HEK293T (cell line): ENCODE measurements around the gene FBXO38.

Source experiments
- ELF4 ChIP-seq: fragments of 450-650 bp; IDR thresholded peaks from 2 replicates; pipeline ENCODE4 v1.6.1; 2017; ENCODE audit warnings: antibody characterized with exemption
- FOXM1 ChIP-seq: fragments of 450-650 bp; IDR thresholded peaks from 2 replicates; pipeline ENCODE4 v1.6.1; 2017; ENCODE audit warnings: mild to moderate bottlenecking, borderline replicate concordance
- SUZ12 ChIP-seq: fragments of 450-650 bp; IDR thresholded peaks from 2 replicates; pipeline ENCODE4 v1.6.1; 2016; ENCODE audit warnings: mild to moderate bottlenecking
- ZNF384 ChIP-seq: fragments of 450-650 bp; IDR thresholded peaks from 2 replicates; pipeline ENCODE4 v1.6.1; 2016

DNA sequence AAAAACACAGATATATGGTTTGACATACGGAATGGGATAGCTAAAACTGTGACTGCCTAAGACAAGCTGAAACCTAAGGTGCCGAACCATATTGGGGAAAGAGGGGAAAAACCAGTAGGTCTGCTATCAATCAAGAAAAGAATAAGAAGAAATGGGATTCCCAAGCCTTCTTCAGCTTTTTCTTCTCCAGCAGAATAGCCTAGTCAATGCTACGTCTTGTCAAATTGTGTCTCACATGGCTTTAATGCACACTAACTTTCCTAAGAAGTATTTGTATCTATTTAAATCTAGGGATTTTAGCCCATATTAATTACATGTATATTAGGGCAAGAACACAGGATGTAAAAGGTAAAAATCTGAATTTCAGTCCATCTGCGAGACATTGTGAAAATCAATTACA is 797 bp upstream of the FBXO38 start:
- TF ChIP-seq SUZ12 (no peak), ELF4 (no peak), ZNF384 (no peak), FOXM1 (no peak)
